Kidney epithelial cell (primary cell): ENCODE data around the gene UNC45B. TPM values are rescaled to one million over a fixed set of nuclear protein-coding genes. Genes with fewer than 3 reads are reported as not detected.

Experiments used
- DNase-seq: peaks from one replicate; pipeline ENCODE4 v3.0.0-alpha.2; 2010; ENCODE audit warnings: low read depth
- H3K27me3 ChIP-seq: 2 replicates; pipeline ENCODE4 v1.6.0; 2011; ENCODE audit warnings: low read length; ENCODE audit not compliant: control insufficient read depth, insufficient read depth
- H3K36me3 ChIP-seq: 2 replicates; pipeline ENCODE4 v1.5.1; 2011; ENCODE audit warnings: low read length; ENCODE audit not compliant: control insufficient read depth, insufficient read depth
- H3K4me3 ChIP-seq: 2 replicates; pipeline ENCODE4 v1.5.1; 2011; ENCODE audit warnings: low read depth, mild to moderate bottlenecking, control low read depth, low read length
- total RNA-seq: library from RNA; depleted of rRNA; stranded (reverse); fragments of >200 nt; gene quantifications from 2 replicates; pipeline ENCODE4 v1.2.3, GENCODE V29; 2015
- TF ChIP-seq, protein P1 (sequence below): IDR thresholded peaks from 2 replicates; pipeline ENCODE4 v1.5.1; 2011; ENCODE audit warnings: mild to moderate bottlenecking, moderate library complexity, low read length, control low read depth, inconsistent platforms; ENCODE audit not compliant: insufficient read depth, poor library complexity, severe bottlenecking

The UNC45B gene
- total RNA-seq, 1 donor from 2014 or later = not detected

DNA sequence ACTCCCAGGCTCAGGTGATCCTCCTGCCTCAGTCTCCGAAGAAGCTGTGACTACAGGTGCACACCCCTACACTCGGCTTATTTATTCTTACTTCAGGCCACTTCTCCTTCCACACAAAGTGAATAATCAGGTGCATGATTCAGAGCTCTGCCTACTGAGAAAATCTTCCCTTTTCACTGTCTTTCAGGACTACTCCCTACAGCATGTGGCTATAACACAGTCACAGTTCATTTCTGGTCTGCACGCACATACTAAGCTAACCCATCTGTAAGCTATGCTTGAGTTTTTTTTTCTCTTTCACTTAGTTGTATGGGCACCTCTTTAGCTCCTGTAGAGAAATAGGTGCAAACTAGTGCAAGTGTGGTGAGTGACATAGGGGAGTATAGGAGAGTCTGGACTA lies 87.7 kb downstream of the UNC45B start:
- TF ChIP-seq, protein P1, sequence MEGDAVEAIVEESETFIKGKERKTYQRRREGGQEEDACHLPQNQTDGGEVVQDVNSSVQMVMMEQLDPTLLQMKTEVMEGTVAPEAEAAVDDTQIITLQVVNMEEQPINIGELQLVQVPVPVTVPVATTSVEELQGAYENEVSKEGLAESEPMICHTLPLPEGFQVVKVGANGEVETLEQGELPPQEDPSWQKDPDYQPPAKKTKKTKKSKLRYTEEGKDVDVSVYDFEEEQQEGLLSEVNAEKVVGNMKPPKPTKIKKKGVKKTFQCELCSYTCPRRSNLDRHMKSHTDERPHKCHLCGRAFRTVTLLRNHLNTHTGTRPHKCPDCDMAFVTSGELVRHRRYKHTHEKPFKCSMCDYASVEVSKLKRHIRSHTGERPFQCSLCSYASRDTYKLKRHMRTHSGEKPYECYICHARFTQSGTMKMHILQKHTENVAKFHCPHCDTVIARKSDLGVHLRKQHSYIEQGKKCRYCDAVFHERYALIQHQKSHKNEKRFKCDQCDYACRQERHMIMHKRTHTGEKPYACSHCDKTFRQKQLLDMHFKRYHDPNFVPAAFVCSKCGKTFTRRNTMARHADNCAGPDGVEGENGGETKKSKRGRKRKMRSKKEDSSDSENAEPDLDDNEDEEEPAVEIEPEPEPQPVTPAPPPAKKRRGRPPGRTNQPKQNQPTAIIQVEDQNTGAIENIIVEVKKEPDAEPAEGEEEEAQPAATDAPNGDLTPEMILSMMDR = no peak
- Histone ChIP-seq H3K4me3 (no peak overlapping the region), H3K27me3 (no peaks in the 10 kb centered on the region), H3K36me3 (no peaks in the 10 kb centered on the region)
- no peak for DNase-seq

DNA sequence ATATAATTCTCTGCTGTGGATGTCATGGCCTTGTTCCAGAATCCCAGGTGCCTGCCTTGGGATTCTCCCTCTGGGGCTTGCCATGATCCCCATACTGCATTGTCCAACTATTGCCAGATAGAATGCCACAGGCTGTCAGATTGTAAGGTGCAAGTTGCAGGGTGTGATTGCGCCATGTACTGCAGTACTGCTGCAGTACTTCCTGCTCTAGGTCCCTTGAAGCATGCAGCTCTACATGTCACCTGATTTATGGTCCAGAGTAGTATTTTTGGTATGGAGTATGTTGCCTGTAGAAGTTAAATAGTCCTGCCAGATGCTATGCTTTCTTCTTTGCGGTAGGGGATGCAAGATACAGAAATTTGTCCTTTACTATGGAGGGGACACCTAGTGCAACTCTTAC lies 88.3 kb downstream of the UNC45B start:
- no peak for DNase-seq
- Histone ChIP-seq H3K36me3 (no peaks in the 10 kb centered on the region), H3K27me3 (no peaks in the 10 kb centered on the region), H3K4me3 (no peak overlapping the region)
- TF ChIP-seq, protein P1 = no peak

DNA sequence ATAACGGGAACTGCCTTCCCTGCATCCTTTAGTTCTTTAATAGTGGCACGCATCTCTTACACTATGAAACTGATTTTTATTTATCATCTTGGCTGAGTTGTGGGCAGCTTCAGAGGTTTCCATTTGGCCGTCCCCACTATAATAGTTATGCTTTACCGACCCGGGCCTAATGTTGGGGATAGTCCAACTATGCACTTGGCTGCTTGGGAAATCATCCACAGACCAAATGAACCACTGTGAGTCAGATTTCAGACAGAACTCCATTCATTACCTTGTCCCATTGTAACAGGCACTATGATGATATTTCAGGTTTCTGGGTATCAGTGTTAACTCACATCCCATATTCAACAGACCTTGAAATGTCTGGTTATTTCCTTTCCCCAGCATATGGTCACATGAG lies 89.2 kb downstream of the UNC45B start:
- no peak overlapping the region for H3K4me3 ChIP-seq
- TF ChIP-seq, protein P1 = no peak
- no peak for DNase-seq
- no peaks in the 10 kb centered on the region for H3K27me3 ChIP-seq
- H3K36me3 ChIP-seq = no peaks in the 10 kb centered on the region

DNA sequence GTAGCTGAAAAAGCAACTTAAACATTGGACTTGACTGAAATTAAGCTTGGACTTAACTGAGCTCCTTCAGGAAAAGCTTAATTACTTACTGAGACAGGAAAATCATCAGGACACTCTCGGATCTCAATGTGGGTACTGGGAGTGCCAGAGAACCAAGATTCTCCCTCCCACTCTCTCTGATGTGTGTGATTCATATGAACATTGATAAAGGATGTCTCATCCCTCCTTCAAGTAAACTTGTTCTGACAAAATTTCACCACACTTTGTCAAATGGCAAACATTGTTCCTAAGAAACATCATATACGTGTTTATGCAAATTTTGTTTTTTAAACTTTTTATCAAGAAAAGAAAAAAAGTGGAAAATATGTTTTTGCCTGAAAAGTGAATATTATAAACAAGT lies 91.2 kb downstream of the UNC45B start:
- TF ChIP-seq, protein P1 = no peak
- Histone ChIP-seq H3K36me3 (no peaks in the 10 kb centered on the region), H3K27me3 (no peaks in the 10 kb centered on the region), H3K4me3 (no peak overlapping the region)
- DNase-seq = no peak

Other genes with a start within 250 kb of the UNC45B start
- gene CCT6B, start 186.4 kb upstream of the UNC45B start, total RNA-seq = 1.7 and 2.4 TPM in 2 replicates
- gene ZNF830, start 186.3 kb upstream of the UNC45B start, total RNA-seq = 10.5 and 11.1 TPM in 2 replicates
- gene LIG3, start 167.3 kb upstream of the UNC45B start, total RNA-seq = 25.8 and 35.2 TPM in 2 replicates
- 13.8 and 14.1 TPM in 2 replicates for gene RFFL, start 84.1 kb upstream of the UNC45B start, total RNA-seq
- 13.7 and 18.4 TPM in 2 replicates for gene RAD51D, start 28.0 kb upstream of the UNC45B start, total RNA-seq
- gene FNDC8, start 26.2 kb upstream of the UNC45B start, total RNA-seq = not detected in 2 replicates
- 19.3 and 29.7 TPM in 2 replicates for gene NLE1, start 5.5 kb upstream of the UNC45B start, total RNA-seq
- gene SLC35G3, start 46.6 kb downstream of the UNC45B start, total RNA-seq = not detected in 2 replicates
- gene SLFN5, start 95.3 kb downstream of the UNC45B start, total RNA-seq = 114 and 129 TPM in 2 replicates
- 0.04 and 0.27 TPM in 2 replicates for gene SLFN11, start 225.8 kb downstream of the UNC45B start, total RNA-seq